ENCODE data around the gene TEKTIP1.
A peak's percentile ranks its signal among the peaks of the same experiment; 100 is the strongest.

TEKTIP1 gene

GRCh38 chr19:3538965-3539755 lies at the start of gene TEKTIP1:
TSS of gene TEKTIP1 (plus strand) at chr19:3539174. CDS start at chr19:3539178, 4 bp downstream.
- DNase-seq (ENCODE audit: low read depth in 2 of 2) = no peak

GRCh38 chr19:3491396-3492119 lies 47.4 kb upstream of the TEKTIP1 start:
- DNase-seq (ENCODE audit: low read depth in 2 of 2) = no peak

GRCh38 chr19:3492131-3492839 lies 46.7 kb upstream of the TEKTIP1 start:
- DNase-seq (ENCODE audit: low read depth in 2 of 2) = no peak

GRCh38 chr19:3492919-3493318 lies 46.1 kb upstream of the TEKTIP1 start:
- no peak for DNase-seq (ENCODE audit: low read depth in 2 of 2)

- no peak for DNase-seq (ENCODE audit: low read depth in 2 of 2)
Observed at GRCh38 chr19:3493651-3494050, 45.3 kb upstream of the TEKTIP1 start.

- DNase-seq (ENCODE audit: low read depth in 2 of 2) = no peak
Observed at GRCh38 chr19:3494051-3494450, 44.9 kb upstream of the TEKTIP1 start.

GRCh38 chr19:3494559-3494958 lies 44.4 kb upstream of the TEKTIP1 start:
- no peak for DNase-seq (ENCODE audit: low read depth in 2 of 2)

GRCh38 chr19:3496392-3497273 lies 42.3 kb upstream of the TEKTIP1 start:
- no peak for DNase-seq (ENCODE audit: low read depth in 2 of 2)

GRCh38 chr19:3497757-3498520 lies 41.0 kb upstream of the TEKTIP1 start:
- no peak for DNase-seq (ENCODE audit: low read depth in 2 of 2)

GRCh38 chr19:3499738-3500428 lies 39.1 kb upstream of the TEKTIP1 start:
- no peak for DNase-seq (ENCODE audit: low read depth in 2 of 2)

GRCh38 chr19:3500429-3501101 lies 38.4 kb upstream of the TEKTIP1 start, which contains the start of gene DOHH:
TSS of gene DOHH (minus strand) at chr19:3500674. CDS start at chr19:3496814, 3,860 bp downstream.
- DNase-seq (ENCODE audit: low read depth in 2 of 2) = peak; percentile 87 to 91

- DNase-seq (ENCODE audit: low read depth in 2 of 2) = no peak
Observed at GRCh38 chr19:3501780-3502179, 37.2 kb upstream of the TEKTIP1 start.

GRCh38 chr19:3503036-3503572 lies 35.9 kb upstream of the TEKTIP1 start:
- no peak for DNase-seq (ENCODE audit: low read depth in 2 of 2)

GRCh38 chr19:3504735-3505134 lies 34.2 kb upstream of the TEKTIP1 start:
- DNase-seq (ENCODE audit: low read depth in 2 of 2) = no peak

GRCh38 chr19:3505598-3506383 lies 33.2 kb upstream of the TEKTIP1 start, which contains the start of gene FZR1:
TSS of gene FZR1 (plus strand) at chr19:3506311. CDS start at chr19:3522990, 16,679 bp downstream.
- DNase-seq (ENCODE audit: low read depth in 2 of 2) = peak; percentile 99 to 100

- DNase-seq (ENCODE audit: low read depth in 2 of 2) = no peak
Observed at GRCh38 chr19:3506384-3507340, 32.3 kb upstream of the TEKTIP1 start.
